ENCODE measurements around the gene RNU2-63P.
"Not testable (repeated sequence)": the region's sequence is repeated elsewhere in the genome, so short reads cannot be mapped to it uniquely, and the experiment has no call there.

DNA sequence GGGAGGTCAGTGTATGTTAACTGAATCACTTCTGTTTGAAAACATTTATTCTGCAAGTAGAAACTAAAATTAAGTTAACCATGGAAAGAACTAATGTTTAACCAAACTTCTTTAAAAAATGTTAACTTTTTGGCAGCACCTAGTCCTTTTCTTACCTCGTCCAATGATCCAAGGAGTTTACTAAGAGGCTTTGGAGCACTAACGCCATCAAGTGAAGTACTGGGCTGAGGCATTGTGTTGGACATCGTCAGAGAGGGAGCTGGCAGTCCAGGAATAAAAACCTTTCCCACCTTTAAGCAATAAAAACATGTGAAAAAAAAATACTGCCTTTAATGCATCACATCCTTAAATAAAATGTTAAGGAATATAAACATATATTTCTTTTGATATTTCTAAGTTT is 23.8 kb downstream of the RNU2-63P start:
- TF ChIP-seq, protein P1, sequence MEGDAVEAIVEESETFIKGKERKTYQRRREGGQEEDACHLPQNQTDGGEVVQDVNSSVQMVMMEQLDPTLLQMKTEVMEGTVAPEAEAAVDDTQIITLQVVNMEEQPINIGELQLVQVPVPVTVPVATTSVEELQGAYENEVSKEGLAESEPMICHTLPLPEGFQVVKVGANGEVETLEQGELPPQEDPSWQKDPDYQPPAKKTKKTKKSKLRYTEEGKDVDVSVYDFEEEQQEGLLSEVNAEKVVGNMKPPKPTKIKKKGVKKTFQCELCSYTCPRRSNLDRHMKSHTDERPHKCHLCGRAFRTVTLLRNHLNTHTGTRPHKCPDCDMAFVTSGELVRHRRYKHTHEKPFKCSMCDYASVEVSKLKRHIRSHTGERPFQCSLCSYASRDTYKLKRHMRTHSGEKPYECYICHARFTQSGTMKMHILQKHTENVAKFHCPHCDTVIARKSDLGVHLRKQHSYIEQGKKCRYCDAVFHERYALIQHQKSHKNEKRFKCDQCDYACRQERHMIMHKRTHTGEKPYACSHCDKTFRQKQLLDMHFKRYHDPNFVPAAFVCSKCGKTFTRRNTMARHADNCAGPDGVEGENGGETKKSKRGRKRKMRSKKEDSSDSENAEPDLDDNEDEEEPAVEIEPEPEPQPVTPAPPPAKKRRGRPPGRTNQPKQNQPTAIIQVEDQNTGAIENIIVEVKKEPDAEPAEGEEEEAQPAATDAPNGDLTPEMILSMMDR (IDR thresholded peaks at IDR 0.05): not testable (repeated sequence)
- not testable (repeated sequence) for TF ChIP-seq POLR2A (IDR thresholded peaks at IDR 0.05)
